Heart left ventricle (tissue), 16 donors: Measurements from ENCODE around the gene LPXN. TPM values are rescaled to one million over a fixed set of nuclear protein-coding genes. Genes with fewer than 3 reads are reported as not detected.

ENCODE experiments used
- ATAC-seq, 4 donors: fragments of 200-7000 bp; cut with Tn5 transposase; one replicate each; pipeline ENCODE4 v1.9.1; 2020 to 2022; ENCODE audit warnings: moderate library complexity in 4 of 4, mild to moderate bottlenecking in 3 of 4, moderate number of reproducible peaks in 1 of 4
- DNase-seq, 5 donors: peaks; one replicate each; pipeline ENCODE4 v3.0.0-alpha.2; 2020
- H3K27ac ChIP-seq, 12 donors: fragments of 200-600 bp; sonication (generic) in 4 of 12; one replicate each; pipeline versions ENCODE4 v1.5.0 to v1.8.0; 2016 to 2022; ENCODE audit warnings: mild to moderate bottlenecking in 2 of 12
- H3K27me3 ChIP-seq, 9 donors: fragments of 200-600 bp; sonication (generic) in 2 of 9; one replicate each; pipeline versions ENCODE4 v1.5.1 to v1.8.0; 2016 to 2022; ENCODE audit warnings: mild to moderate bottlenecking in 3 of 9
- H3K36me3 ChIP-seq, 9 donors: fragments of 200-600 bp; sonication (generic) in 2 of 9; one replicate each; pipeline versions ENCODE4 v1.5.0 to v1.8.0; 2018 to 2022; ENCODE audit warnings: mild to moderate bottlenecking in 2 of 9
- H3K4me1 ChIP-seq, 12 donors: fragments of 200-600 bp; sonication (generic) in 4 of 12; one replicate each; pipeline versions ENCODE4 v1.5.0 to v1.8.0; 2016 to 2022; ENCODE audit warnings: mild to moderate bottlenecking in 3 of 12
- H3K4me3 ChIP-seq, 12 donors: fragments of 200-600 bp; sonication (generic) in 4 of 12; one replicate each; pipeline versions ENCODE4 v1.5.0 to v1.8.0; 2017 to 2022; ENCODE audit warnings: mild to moderate bottlenecking in 9 of 12, moderate library complexity in 4 of 12
- H3K9me3 ChIP-seq, 12 donors: fragments of 200-600 bp; sonication (generic) in 4 of 12; one replicate each; pipeline versions ENCODE4 v1.5.0 to v1.8.0; 2016 to 2022; ENCODE audit warnings: mild to moderate bottlenecking in 1 of 12
- POLR2A ChIP-seq, 2 donors: fragments of 450-650 bp; IDR thresholded peaks; one replicate each; pipeline ENCODE4 v1.6.1; 2017; ENCODE audit warnings: antibody characterized with exemption in 2 of 2, mild to moderate bottlenecking in 2 of 2, moderate library complexity in 2 of 2
- WGBS, 4 donors: extraction: QIAGEN DNeasy Blood & Tissue Kit in 2 of 4; methylation state at CpG; one replicate each; pipeline versions ENCODE4 v1.1.5 to v1.1.7; 2013 to 2018; 5-methylcytosine and 5-hydroxymethylcytosine counted together
- intact Hi-C, 10 donors: fragments of 100-400 bp; cut with DNase I; formaldehyde crosslinking; loops; one replicate each; pipeline versions ENCODE4 v1.11.1 to v1.14.2; 2022
- polyA plus RNA-seq, 2 donors: library from polyadenylated mRNA; stranded (reverse); fragments of 200-250 nt; gene quantifications; one replicate each; pipeline ENCODE4 v1.2.3, GENCODE V29; 2013
- total RNA-seq, 9 donors: library from RNA; depleted of rRNA in 2 of 9; stranded (reverse); fragments of >200 nt in 2 of 9; fragmentation: NEBNext Ultra II Directional in 3 of 9; extraction: Animal tissue kit (Norgen Biotek cat#: 25700) in 3 of 9; gene quantifications; one replicate each; pipeline versions ENCODE4 v1.1.0 to v1.2.4, GENCODE V29; 2016 to 2023
- TF ChIP-seq, protein P1 (sequence below), 12 donors: fragments of 200-600 bp; sonication (generic) in 4 of 12; IDR thresholded peaks; one replicate each; pipeline versions ENCODE4 v1.5.0 to v1.8.0; 2018 to 2022; ENCODE audit warnings: antibody characterized with exemption in 12 of 12, mild to moderate bottlenecking in 5 of 12
- donor health status: ischemic (EF 13 %, LVEDD 7.1; RV severe dilation, severe dysfunction).
- donor health status: healthy with polysubstance abuse.
- donor health status: DM: no; HTN: yes; CAD: no.
- donor health status: DM: no; HTN: no; CAD: no.
- donor health status: ischemic (EF 25% LVEDD 6.9; RV normal size, moderate dysfunction).
- donor health status: ischemic (EF 25% LVEDD 5.7; RV mildly dilated, moderate dysfunction).
- donor health status: healthy.
- donor health status: DM: yes; HTN: yes; CAD: no.
- donor health status: ischemic (EF 35%, LVEDD 5.7; RV mildly dilated, moderate dysfunction).
- donor health status: nonischemic (EF 11% LVEDD 7.7; RV severe dilation, severe dysfunction).
- donor health status: DM: yes; HTN: yes; CAD: no.
- donor health status: PGD.
- donor health status: ischemic (EF 29% LVEDD 5.4; RV normal size, mild dysfunction).
- donor health status: nonischemic (EF 23%, LVEDD 6.1; RV moderate dilation, normal function).

The LPXN gene
- total and polyA plus RNA-seq, 11 donors: 1.8 to 19.8 (median 3.4) TPM

DNA sequence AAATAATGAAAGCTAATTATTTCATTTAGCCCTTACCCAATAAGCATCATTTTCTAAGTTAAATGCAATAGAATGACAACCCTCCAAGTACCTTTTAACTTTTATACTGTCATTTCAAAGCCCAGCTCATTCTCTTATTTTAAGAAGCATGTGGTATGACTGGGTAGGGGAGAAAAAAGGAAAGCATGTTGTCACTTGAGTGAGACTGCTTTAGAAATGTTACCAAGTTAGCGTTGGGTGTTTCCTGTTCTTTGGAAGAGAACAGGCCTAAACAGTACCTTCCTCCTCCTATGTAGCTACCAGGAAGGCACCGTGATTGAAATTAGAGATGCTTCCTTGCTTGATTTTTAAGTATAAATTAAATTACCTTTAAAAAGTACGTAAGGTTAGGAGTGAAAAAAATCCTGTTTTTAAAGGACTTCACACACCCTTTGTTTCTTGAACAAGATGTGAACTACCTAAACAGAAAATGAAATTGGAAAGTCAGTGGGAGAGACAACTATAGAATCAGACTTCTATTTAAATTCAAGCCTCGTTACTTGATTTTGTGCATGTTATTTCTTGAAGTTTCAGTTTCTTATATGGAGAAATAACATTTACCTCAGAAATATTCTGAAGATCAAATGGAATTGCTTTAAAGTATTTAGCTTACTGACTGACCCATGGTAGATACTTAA, 46.1 kb upstream of the LPXN start:
- intact Hi-C loops: loop anchor here in 1 of 10 donors (5.0 kb wide), 1 partner anchor 44 kb away; the partner anchor contains the start of genes LPXN and ZFP91
- peak overlapping the region in 1 of 12 donors; percentile 4 for H3K27ac ChIP-seq
- ATAC-seq (no peak), DNase-seq (no peak)
- 77 to 88% (median 84%) methylated on average over 4 of the region's 4 CpGs for WGBS, 4 donors
- H3K9me3 ChIP-seq: no peaks in the 10 kb centered on the region
- no peaks in the 10 kb centered on the region for H3K27me3 ChIP-seq
- no peak for TF ChIP-seq POLR2A (IDR thresholded peaks at IDR 0.05)
- H3K4me1 ChIP-seq: peaks cover 0 to 45% (median 16%) of the 10 kb centered on the region in 12 donors
- H3K4me3 ChIP-seq: no peak overlapping the region
- peaks cover 0 to 93% (median 81%) of the 10 kb centered on the region in 9 donors for H3K36me3 ChIP-seq

DNA sequence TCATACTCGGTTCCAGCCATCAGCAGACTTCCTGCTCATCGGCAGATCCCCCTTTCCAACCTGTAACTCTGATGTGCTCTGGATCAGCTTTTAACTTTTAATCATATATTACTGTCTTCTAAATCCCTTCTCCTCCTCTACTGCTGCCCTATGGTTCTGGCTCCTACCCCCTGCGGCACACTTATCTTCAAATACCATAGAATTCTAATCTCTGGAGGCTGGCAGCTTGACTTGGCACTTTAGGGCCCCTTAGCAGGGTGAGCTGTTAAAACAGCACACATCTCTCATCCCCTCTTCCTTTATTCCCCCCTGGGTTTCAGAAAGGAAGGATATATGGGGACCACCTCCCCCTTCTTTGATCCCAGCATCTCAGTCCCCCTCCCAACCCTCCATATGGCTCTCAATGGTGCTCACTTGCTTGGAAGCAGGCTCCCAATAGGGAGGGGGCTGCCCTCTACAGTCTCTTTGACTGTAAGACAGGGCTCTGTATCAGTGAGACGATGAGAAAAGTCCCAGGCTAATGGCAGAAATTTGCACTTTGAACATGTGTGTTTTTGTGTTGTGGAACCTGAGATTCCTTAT, 42.4 kb upstream of the LPXN start:
- peaks cover 0 to 100% (median 82%) of the 10 kb centered on the region in 9 donors for H3K36me3 ChIP-seq
- TF ChIP-seq, protein P1, sequence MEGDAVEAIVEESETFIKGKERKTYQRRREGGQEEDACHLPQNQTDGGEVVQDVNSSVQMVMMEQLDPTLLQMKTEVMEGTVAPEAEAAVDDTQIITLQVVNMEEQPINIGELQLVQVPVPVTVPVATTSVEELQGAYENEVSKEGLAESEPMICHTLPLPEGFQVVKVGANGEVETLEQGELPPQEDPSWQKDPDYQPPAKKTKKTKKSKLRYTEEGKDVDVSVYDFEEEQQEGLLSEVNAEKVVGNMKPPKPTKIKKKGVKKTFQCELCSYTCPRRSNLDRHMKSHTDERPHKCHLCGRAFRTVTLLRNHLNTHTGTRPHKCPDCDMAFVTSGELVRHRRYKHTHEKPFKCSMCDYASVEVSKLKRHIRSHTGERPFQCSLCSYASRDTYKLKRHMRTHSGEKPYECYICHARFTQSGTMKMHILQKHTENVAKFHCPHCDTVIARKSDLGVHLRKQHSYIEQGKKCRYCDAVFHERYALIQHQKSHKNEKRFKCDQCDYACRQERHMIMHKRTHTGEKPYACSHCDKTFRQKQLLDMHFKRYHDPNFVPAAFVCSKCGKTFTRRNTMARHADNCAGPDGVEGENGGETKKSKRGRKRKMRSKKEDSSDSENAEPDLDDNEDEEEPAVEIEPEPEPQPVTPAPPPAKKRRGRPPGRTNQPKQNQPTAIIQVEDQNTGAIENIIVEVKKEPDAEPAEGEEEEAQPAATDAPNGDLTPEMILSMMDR (IDR thresholded peaks at IDR 0.05): peak in 7 of 12 donors; percentile 15 to 47 (median 26)
- TF ChIP-seq POLR2A (IDR thresholded peaks at IDR 0.05): no peak
- no peaks in the 10 kb centered on the region for H3K9me3 ChIP-seq
- ATAC-seq: peak in 3 of 4 donors; percentile 62 to 84 (median 81)
- H3K27ac ChIP-seq: peak overlapping the region in 8 of 12 donors; percentile 1 to 56 (median 36)
- no peak overlapping the region for H3K4me3 ChIP-seq
- peaks cover 0 to 43% (median 18%) of the 10 kb centered on the region in 12 donors for H3K4me1 ChIP-seq
- DNase-seq: no peak
- H3K27me3 ChIP-seq: no peaks in the 10 kb centered on the region
- WGBS, 4 donors: 35 to 52% (median 45%) methylated on average over 4 of the region's 4 CpGs
- intact Hi-C loops: loop anchor here in 7 of 10 donors (5.0 kb wide), 2 partner anchors 36 to 41 kb away; partner anchors contain the start of genes LPXN (in 4 of the 7) and ZFP91 (in 4 of the 7)

DNA sequence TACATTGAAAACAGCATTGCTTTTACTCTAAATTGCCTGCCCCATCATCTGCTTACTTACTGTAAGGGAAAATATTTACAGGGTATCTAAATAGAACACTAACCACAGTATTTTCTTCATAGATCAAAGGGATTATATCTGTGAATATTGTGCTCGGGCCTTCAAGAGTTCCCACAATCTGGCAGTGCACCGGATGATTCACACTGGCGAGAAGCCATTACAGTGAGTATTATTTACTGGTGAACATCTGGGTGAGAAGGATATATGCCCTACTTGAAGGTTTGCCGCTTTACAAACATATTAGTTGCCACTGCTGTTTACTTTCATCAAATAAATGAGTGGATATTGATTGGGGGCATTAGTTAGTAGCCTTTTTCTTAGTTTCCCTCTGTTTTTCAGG, 40.9 kb upstream of the LPXN start:
- 38 to 55% (median 48%) methylated on average over 4 of the region's 4 CpGs for WGBS, 4 donors
- Histone ChIP-seq H3K36me3 (peaks cover 2 to 100% (median 89%) of the 10 kb centered on the region in 9 donors), H3K27me3 (no peaks in the 10 kb centered on the region), H3K4me1 (peaks cover 0 to 34% (median 15%) of the 10 kb centered on the region in 12 donors), H3K9me3 (no peaks in the 10 kb centered on the region), H3K27ac (peak overlapping the region in 1 of 12 donors; percentile 37), H3K4me3 (no peak overlapping the region)
- intact Hi-C loops: loop anchor here in 7 of 10 donors (5.0 kb wide), 2 partner anchors 34 to 39 kb away; partner anchors contain the start of genes LPXN (in 4 of the 7) and ZFP91 (in 4 of the 7)
- peak in 3 of 5 donors; percentile 21 to 53 (median 50) for DNase-seq
- ATAC-seq: peak; percentile 62 to 84 (median 70)
- TF ChIP-seq, protein P1 (IDR thresholded peaks at IDR 0.05): no peak
- TF ChIP-seq POLR2A (IDR thresholded peaks at IDR 0.05): no peak

DNA sequence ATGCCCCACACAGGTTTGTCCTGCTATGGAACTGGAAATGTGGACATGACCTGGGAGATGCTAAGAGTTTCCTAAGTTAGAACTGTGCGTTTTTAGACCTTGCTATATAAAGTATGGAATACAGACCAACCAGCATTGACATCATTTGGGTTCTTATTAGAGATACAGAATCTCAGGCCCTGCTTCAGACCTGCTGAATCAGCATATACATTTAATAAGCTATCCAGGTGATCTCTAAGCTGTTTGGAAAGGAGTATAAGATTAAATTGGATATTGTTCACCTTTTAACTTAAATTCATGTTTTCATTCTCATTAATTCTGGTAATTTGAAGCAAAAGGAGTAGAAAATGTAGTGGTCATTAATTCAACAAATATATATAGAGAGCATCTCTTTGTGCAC, 39.9 kb upstream of the LPXN start:
- Histone ChIP-seq H3K36me3 (peaks cover 2 to 100% (median 96%) of the 10 kb centered on the region in 9 donors), H3K4me1 (peaks cover 0 to 34% (median 15%) of the 10 kb centered on the region in 12 donors), H3K27me3 (no peaks in the 10 kb centered on the region), H3K27ac (no peak overlapping the region), H3K4me3 (no peak overlapping the region), H3K9me3 (no peaks in the 10 kb centered on the region)
- TF ChIP-seq, protein P1 (IDR thresholded peaks at IDR 0.05): no peak
- no peak for TF ChIP-seq POLR2A (IDR thresholded peaks at IDR 0.05)
- ATAC-seq: no peak
- no peak for DNase-seq
- WGBS, 4 donors: 83 to 96% (median 87%) methylated on average over 1 of the region's 1 CpG
- intact Hi-C loops: loop anchor here in 7 of 10 donors (5.0 kb wide), 2 partner anchors 33 to 38 kb away; partner anchors contain the start of genes LPXN (in 4 of the 7) and ZFP91 (in 4 of the 7)
